Measurements from ENCODE around the gene SPTBN4.

The SPTBN4 gene

GRCh38 chr19:40607311-40608239, 140.8 kb downstream of the SPTBN4 start:
- DNase-seq, result no peak

- no peak for DNase-seq
Measured at GRCh38 chr19:40608240-40608621, 141.4 kb downstream of the SPTBN4 start.

- no peak for DNase-seq
Measured at GRCh38 chr19:40608957-40609356, 142.2 kb downstream of the SPTBN4 start.

- DNase-seq, result no peak
Measured at GRCh38 chr19:40609561-40610395, 143.0 kb downstream of the SPTBN4 start.

GRCh38 chr19:40610396-40611064, 143.7 kb downstream of the SPTBN4 start:
- no peak for DNase-seq

GRCh38 chr19:40611096-40611495, 144.3 kb downstream of the SPTBN4 start:
- no peak for DNase-seq

GRCh38 chr19:40611900-40612698, 145.3 kb downstream of the SPTBN4 start:
- DNase-seq, result no peak

GRCh38 chr19:40612831-40613689, 146.3 kb downstream of the SPTBN4 start:
- DNase-seq, result no peak

GRCh38 chr19:40613690-40614621, 147.2 kb downstream of the SPTBN4 start:
- DNase-seq, result no peak

- no peak for DNase-seq
Measured at GRCh38 chr19:40614622-40615411, 148.0 kb downstream of the SPTBN4 start.

GRCh38 chr19:40616178-40616577, 149.4 kb downstream of the SPTBN4 start:
- no peak for DNase-seq

- DNase-seq, result no peak
Measured at GRCh38 chr19:40616941-40617340, 150.1 kb downstream of the SPTBN4 start.

- DNase-seq, result no peak
Measured at GRCh38 chr19:40617961-40618360, 151.2 kb downstream of the SPTBN4 start.

- DNase-seq, result no peak
Measured at GRCh38 chr19:40619333-40620160, 152.7 kb downstream of the SPTBN4 start.

- no peak for DNase-seq
Measured at GRCh38 chr19:40620161-40620485, 153.3 kb downstream of the SPTBN4 start.

GRCh38 chr19:40621283-40621682, 154.5 kb downstream of the SPTBN4 start:
- DNase-seq, result no peak

GRCh38 chr19:40621966-40622772, 155.4 kb downstream of the SPTBN4 start:
- no peak for DNase-seq

- no peak for DNase-seq
Measured at GRCh38 chr19:40622773-40623075, 155.9 kb downstream of the SPTBN4 start.
